Measurements from ENCODE around the gene MTUS2.

GRCh38 chr13:29067306-29067945, 247.3 kb downstream of the MTUS2 start:
- TF ChIP-seq CTCF (IDR thresholded peaks at IDR 0.05; ENCODE audit: insufficient read depth, low read length, poor library complexity, severe bottlenecking) (no peak), EZH2phosphoT487 (conservative IDR thresholded peaks at IDR 0.05; ENCODE audit: low read length) (no peak)

Measured in SU-DHL-6 (cell line).